Measurements from ENCODE around the gene DCAF8L1. TPM values are rescaled to one million over a fixed set of nuclear protein-coding genes. Genes with fewer than 3 reads are reported as not detected.

Gene DCAF8L1
- total and polyA plus RNA-seq, 2 donors (not counting 1 experiment from before 2014, with no cell fraction given), result not detected

- H3K4me2 ChIP-seq (ENCODE audit: extremely low read depth, insufficient read depth, low read length), result no peak overlapping the region
- TF ChIP-seq, protein P1, sequence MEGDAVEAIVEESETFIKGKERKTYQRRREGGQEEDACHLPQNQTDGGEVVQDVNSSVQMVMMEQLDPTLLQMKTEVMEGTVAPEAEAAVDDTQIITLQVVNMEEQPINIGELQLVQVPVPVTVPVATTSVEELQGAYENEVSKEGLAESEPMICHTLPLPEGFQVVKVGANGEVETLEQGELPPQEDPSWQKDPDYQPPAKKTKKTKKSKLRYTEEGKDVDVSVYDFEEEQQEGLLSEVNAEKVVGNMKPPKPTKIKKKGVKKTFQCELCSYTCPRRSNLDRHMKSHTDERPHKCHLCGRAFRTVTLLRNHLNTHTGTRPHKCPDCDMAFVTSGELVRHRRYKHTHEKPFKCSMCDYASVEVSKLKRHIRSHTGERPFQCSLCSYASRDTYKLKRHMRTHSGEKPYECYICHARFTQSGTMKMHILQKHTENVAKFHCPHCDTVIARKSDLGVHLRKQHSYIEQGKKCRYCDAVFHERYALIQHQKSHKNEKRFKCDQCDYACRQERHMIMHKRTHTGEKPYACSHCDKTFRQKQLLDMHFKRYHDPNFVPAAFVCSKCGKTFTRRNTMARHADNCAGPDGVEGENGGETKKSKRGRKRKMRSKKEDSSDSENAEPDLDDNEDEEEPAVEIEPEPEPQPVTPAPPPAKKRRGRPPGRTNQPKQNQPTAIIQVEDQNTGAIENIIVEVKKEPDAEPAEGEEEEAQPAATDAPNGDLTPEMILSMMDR (conservative IDR thresholded peaks at IDR 0.05 in 1 of 2, IDR thresholded peaks at IDR 0.05 in 1 of 2; ENCODE audit: low read depth in 1 of 2, low read length in 2 of 2), result no peak
- no peak for TF ChIP-seq EZH2 (IDR thresholded peaks at IDR 0.05; ENCODE audit: low read length, missing control alignments)
Observed at GRCh38 chrX:27953171-27953570, 28.1 kb downstream of the DCAF8L1 start.

GRCh38 chrX:27933361-27933760, 47.9 kb downstream of the DCAF8L1 start:
- Histone ChIP-seq H3K27ac (ENCODE audit: insufficient read depth, low read length) (no peak overlapping the region), H2AFZ (ENCODE audit: low read length) (no peak overlapping the region), H3K9ac (ENCODE audit: insufficient read depth, low read length) (no peak overlapping the region), H3K4me1 (ENCODE audit: control insufficient read depth, extremely low read depth, insufficient read depth, low read length) (no peaks in the 10 kb centered on the region), H3K27me3 (ENCODE audit: control insufficient read depth, insufficient read depth, low read length) (no peaks in the 10 kb centered on the region), H3K4me3 (replicated peaks in 1 of 4; ENCODE audit: control extremely low read depth in 1 of 4, insufficient read depth in 1 of 4, low read depth in 3 of 4, low read length in 4 of 4) (no peak overlapping the region), H3K9me3 (ENCODE audit: control insufficient read depth, insufficient read depth, low read depth, low read length) (no peaks in the 10 kb centered on the region), H3K79me2 (ENCODE audit: control insufficient read depth, insufficient read depth, low read length) (no peaks in the 10 kb centered on the region), H4K20me1 (ENCODE audit: control insufficient read depth, extremely low read depth, insufficient read depth, low read length) (no peaks in the 10 kb centered on the region), H3K36me3 (ENCODE audit: control insufficient read depth, insufficient read depth, low read length) (no peaks in the 10 kb centered on the region), H3K4me2 (ENCODE audit: extremely low read depth, insufficient read depth, low read length) (no peak overlapping the region)
- DNase-seq (ENCODE audit: low read depth in 2 of 2), result no peak
- no peak for TF ChIP-seq EZH2 (IDR thresholded peaks at IDR 0.05; ENCODE audit: low read length, missing control alignments)
- TF ChIP-seq, protein P1 (conservative IDR thresholded peaks at IDR 0.05 in 1 of 2, IDR thresholded peaks at IDR 0.05 in 1 of 2; ENCODE audit: low read depth in 1 of 2, low read length in 2 of 2), result no peak

More at GRCh38 chrX:27953171-27953570, 28.1 kb downstream of the DCAF8L1 start:
- Histone ChIP-seq H3K4me1 (ENCODE audit: control insufficient read depth, extremely low read depth, insufficient read depth, low read length) (no peaks in the 10 kb centered on the region), H4K20me1 (ENCODE audit: control insufficient read depth, extremely low read depth, insufficient read depth, low read length) (no peaks in the 10 kb centered on the region), H3K27me3 (ENCODE audit: control insufficient read depth, insufficient read depth, low read length) (no peaks in the 10 kb centered on the region), H3K4me3 (replicated peaks in 1 of 4; ENCODE audit: control extremely low read depth in 1 of 4, insufficient read depth in 1 of 4, low read depth in 3 of 4, low read length in 4 of 4) (no peak overlapping the region), H3K9me3 (ENCODE audit: control insufficient read depth, insufficient read depth, low read depth, low read length) (no peaks in the 10 kb centered on the region), H2AFZ (ENCODE audit: low read length) (no peak overlapping the region), H3K79me2 (ENCODE audit: control insufficient read depth, insufficient read depth, low read length) (no peaks in the 10 kb centered on the region), H3K36me3 (ENCODE audit: control insufficient read depth, insufficient read depth, low read length) (no peaks in the 10 kb centered on the region), H3K27ac (ENCODE audit: insufficient read depth, low read length) (no peak overlapping the region), H3K9ac (ENCODE audit: insufficient read depth, low read length) (no peak overlapping the region)
- DNase-seq (ENCODE audit: low read depth in 2 of 2), result no peak

Other genes with a start within 250 kb of the DCAF8L1 start
- not detected in 2 replicates for gene MAGEB10, start 173.5 kb downstream of the DCAF8L1 start, total RNA-seq
- gene MAGEB10, start 173.5 kb downstream of the DCAF8L1 start, polyA plus RNA-seq, result not detected in 2 replicates

Measured in fibroblast of lung (primary cell).